ENCODE data around the gene MYH6.

Gene MYH6

GRCh38 chr14:23432946-23433345, 24.9 kb upstream of the MYH6 start:
- Histone ChIP-seq H3K27ac (replicated peaks) (no peak overlapping the region), H3K4me3 (replicated peaks; ENCODE audit: insufficient read depth, low read length) (no peak overlapping the region), H3K27me3 (ENCODE audit: insufficient read depth, poor library complexity, severe bottlenecking) (no peaks in the 10 kb centered on the region)
- DNase-seq (ENCODE audit: low read depth in 1 of 2, low spot score in 1 of 2), result no peak
- TF ChIP-seq GABPA (IDR thresholded peaks at IDR 0.05; ENCODE audit: low read depth) (no peak), POLR2AphosphoS5 (IDR thresholded peaks at IDR 0.05; ENCODE audit: low read depth) (no peak), REST (IDR thresholded peaks at IDR 0.05; ENCODE audit: insufficient replicate concordance, low read depth) (no peak), SPI1 (IDR thresholded peaks at IDR 0.05; ENCODE audit: borderline replicate concordance, low read depth) (no peak), CTCF (IDR thresholded peaks at IDR 0.05; ENCODE audit: insufficient read depth, low read length) (no peak)

- Histone ChIP-seq H3K4me3 (replicated peaks; ENCODE audit: insufficient read depth, low read length) (no peak overlapping the region), H3K27me3 (ENCODE audit: insufficient read depth, poor library complexity, severe bottlenecking) (no peaks in the 10 kb centered on the region), H3K27ac (replicated peaks) (no peak overlapping the region)
- no peak for DNase-seq (ENCODE audit: low read depth in 1 of 2, low spot score in 1 of 2)
- TF ChIP-seq CTCF (IDR thresholded peaks at IDR 0.05; ENCODE audit: insufficient read depth, low read length) (no peak), POLR2AphosphoS5 (IDR thresholded peaks at IDR 0.05; ENCODE audit: low read depth) (no peak), SPI1 (IDR thresholded peaks at IDR 0.05; ENCODE audit: borderline replicate concordance, low read depth) (no peak), REST (IDR thresholded peaks at IDR 0.05; ENCODE audit: insufficient replicate concordance, low read depth) (no peak), GABPA (IDR thresholded peaks at IDR 0.05; ENCODE audit: low read depth) (no peak)
Measured at GRCh38 chr14:23432102-23432925, 24.2 kb upstream of the MYH6 start.

- Histone ChIP-seq H3K4me3 (replicated peaks; ENCODE audit: insufficient read depth, low read length) (no peak overlapping the region), H3K27me3 (ENCODE audit: insufficient read depth, poor library complexity, severe bottlenecking) (no peaks in the 10 kb centered on the region), H3K27ac (replicated peaks) (no peak overlapping the region)
- no peak for TF ChIP-seq REST (IDR thresholded peaks at IDR 0.05; ENCODE audit: insufficient replicate concordance, low read depth)
- no peak for TF ChIP-seq POLR2AphosphoS5 (IDR thresholded peaks at IDR 0.05; ENCODE audit: low read depth)
- TF ChIP-seq SPI1 (IDR thresholded peaks at IDR 0.05; ENCODE audit: borderline replicate concordance, low read depth), result no peak
- no peak for DNase-seq (ENCODE audit: low read depth in 1 of 2, low spot score in 1 of 2)
Measured at GRCh38 chr14:23431486-23431885, 23.4 kb upstream of the MYH6 start.

Data from HL-60 (cell line).